Muscle layer of duodenum (tissue), 2 donors: ENCODE data around the gene TNPO1.
"Not testable (repeated sequence)": the region's sequence is repeated elsewhere in the genome, so short reads cannot be mapped to it uniquely, and the experiment has no call there.

Experiments
- H3K27ac ChIP-seq: one replicate; pipeline ENCODE4 v1.7.0; 2013; ENCODE audit warnings: mild to moderate bottlenecking, low read length
- H3K27me3 ChIP-seq: one replicate; pipeline ENCODE4 v1.7.0; 2013; ENCODE audit warnings: low read depth, mild to moderate bottlenecking, control low read depth, low read length
- H3K36me3 ChIP-seq, 2 donors: one replicate each; pipeline ENCODE4 v1.7.0; 2013; ENCODE audit warnings: low read length in 2 of 2, control low read depth in 1 of 2, mild to moderate bottlenecking in 1 of 2; ENCODE audit not compliant: insufficient read depth in 2 of 2, control insufficient read depth in 1 of 2
- H3K4me1 ChIP-seq, 2 donors: one replicate each; pipeline ENCODE4 v1.7.0; 2013; ENCODE audit warnings: low read length in 2 of 2, mild to moderate bottlenecking in 2 of 2, control low read depth in 1 of 2, moderate library complexity in 1 of 2; ENCODE audit not compliant: insufficient read depth in 2 of 2, control insufficient read depth in 1 of 2
- H3K4me3 ChIP-seq, 2 donors: one replicate each; pipeline ENCODE4 v1.7.0; 2013; ENCODE audit warnings: low read length in 2 of 2, low read depth in 1 of 2, mild to moderate bottlenecking in 1 of 2
- H3K9me3 ChIP-seq, 2 donors: one replicate each; pipeline ENCODE4 v1.7.0; 2013; ENCODE audit warnings: low read length in 2 of 2, control low read depth in 1 of 2, mild to moderate bottlenecking in 1 of 2; ENCODE audit not compliant: control insufficient read depth in 1 of 2
- donor health status: healthy.

The TNPO1 gene

GRCh38 chr5:72889324-72889723, 72.9 kb downstream of the TNPO1 start:
- no peak overlapping the region for H3K4me3 ChIP-seq
- no peaks in the 10 kb centered on the region for H3K4me1 ChIP-seq
- no peaks in the 10 kb centered on the region for H3K27me3 ChIP-seq
- H3K27ac ChIP-seq = no peak overlapping the region
- peaks cover 77 to 82% of the 10 kb centered on the region in 2 donors for H3K36me3 ChIP-seq
- H3K9me3 ChIP-seq = no peaks in the 10 kb centered on the region

DNA sequence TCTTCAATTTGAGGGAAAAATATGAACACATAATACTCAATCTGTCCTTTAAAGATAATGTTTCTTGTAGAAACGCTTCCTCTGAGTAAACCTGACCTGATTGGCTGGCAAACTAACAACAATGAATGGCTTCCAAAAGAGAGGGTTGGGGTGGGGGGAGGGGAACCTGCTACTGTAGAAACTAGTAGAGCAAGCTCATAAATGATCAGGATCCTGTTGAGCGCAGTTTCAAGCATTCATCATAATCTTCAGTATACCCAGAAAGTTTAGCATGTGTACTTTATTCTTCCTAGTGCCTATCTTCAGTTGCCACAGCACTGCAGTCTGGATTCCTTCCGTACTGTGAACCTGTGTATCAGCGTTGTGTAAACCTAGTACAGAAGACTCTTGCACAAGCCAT, 76.4 kb downstream of the TNPO1 start:
- no peak overlapping the region for H3K4me3 ChIP-seq
- no peaks in the 10 kb centered on the region for H3K27me3 ChIP-seq
- no peak overlapping the region for H3K27ac ChIP-seq
- no peaks in the 10 kb centered on the region for H3K4me1 ChIP-seq
- no peaks in the 10 kb centered on the region for H3K9me3 ChIP-seq
- H3K36me3 ChIP-seq = peaks cover 60 to 70% of the 10 kb centered on the region in 2 donors

DNA sequence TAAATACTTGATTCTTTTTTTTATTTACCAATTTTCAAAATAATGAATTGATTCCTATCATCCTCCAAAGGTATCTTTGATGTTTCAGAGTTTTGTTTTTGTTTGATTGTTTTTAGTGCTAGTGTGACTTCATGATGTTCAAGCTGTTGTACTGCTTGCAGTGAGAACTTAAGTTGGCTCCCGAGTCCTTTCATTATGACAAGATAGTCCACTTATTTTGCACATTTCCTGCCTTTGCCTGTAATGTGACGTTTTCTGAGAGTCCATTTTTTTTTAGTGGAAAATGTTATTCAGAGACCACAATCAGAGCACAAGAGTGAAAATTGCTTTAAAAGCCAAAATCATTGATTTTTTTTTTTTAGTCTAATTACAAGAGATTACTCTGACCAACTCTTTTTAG, 79.3 kb downstream of the TNPO1 start:
- H3K27ac ChIP-seq = no peak overlapping the region
- no peaks in the 10 kb centered on the region for H3K9me3 ChIP-seq
- H3K27me3 ChIP-seq = no peaks in the 10 kb centered on the region
- H3K4me3 ChIP-seq = no peak overlapping the region
- H3K36me3 ChIP-seq = peaks cover 44 to 53% of the 10 kb centered on the region in 2 donors
- H3K4me1 ChIP-seq = no peaks in the 10 kb centered on the region

GRCh38 chr5:72906806-72907205, 90.3 kb downstream of the TNPO1 start:
- peaks cover 50 to 61% of the 10 kb centered on the region in 2 donors for H3K36me3 ChIP-seq
- H3K9me3 ChIP-seq = no peaks in the 10 kb centered on the region
- H3K4me3 ChIP-seq = no peak overlapping the region
- no peaks in the 10 kb centered on the region for H3K27me3 ChIP-seq
- H3K27ac ChIP-seq = no peak overlapping the region
- H3K4me1 ChIP-seq = no peaks in the 10 kb centered on the region

GRCh38 chr5:72908664-72909063, 92.2 kb downstream of the TNPO1 start:
- no peaks in the 10 kb centered on the region for H3K4me1 ChIP-seq
- H3K27ac ChIP-seq = no peak overlapping the region
- H3K27me3 ChIP-seq = no peaks in the 10 kb centered on the region
- no peaks in the 10 kb centered on the region for H3K9me3 ChIP-seq
- H3K4me3 ChIP-seq = no peak overlapping the region
- H3K36me3 ChIP-seq = peaks cover 40 to 49% of the 10 kb centered on the region in 2 donors

- no peaks in the 10 kb centered on the region for H3K36me3 ChIP-seq
- no peaks in the 10 kb centered on the region for H3K27me3 ChIP-seq
- H3K4me1 ChIP-seq = no peaks in the 10 kb centered on the region
- no peak overlapping the region for H3K27ac ChIP-seq
- no peak overlapping the region for H3K4me3 ChIP-seq
- H3K9me3 ChIP-seq = no peaks in the 10 kb centered on the region
Measured at GRCh38 chr5:72917371-72917776, 100.9 kb downstream of the TNPO1 start.

- no peaks in the 10 kb centered on the region for H3K4me1 ChIP-seq
- H3K9me3 ChIP-seq = no peaks in the 10 kb centered on the region
- H3K4me3 ChIP-seq = no peak overlapping the region
- no peaks in the 10 kb centered on the region for H3K27me3 ChIP-seq
- H3K27ac ChIP-seq = no peak overlapping the region
- H3K36me3 ChIP-seq = no peaks in the 10 kb centered on the region
Measured at GRCh38 chr5:72920690-72921502, 104.4 kb downstream of the TNPO1 start.

- Histone ChIP-seq H3K36me3 (no peaks in the 10 kb centered on the region), H3K27me3 (no peaks in the 10 kb centered on the region), H3K9me3 (no peaks in the 10 kb centered on the region), H3K4me1 (no peaks in the 10 kb centered on the region), H3K27ac (no peak overlapping the region), H3K4me3 (no peak overlapping the region)
Measured at GRCh38 chr5:72921886-72922285, 105.4 kb downstream of the TNPO1 start.

DNA sequence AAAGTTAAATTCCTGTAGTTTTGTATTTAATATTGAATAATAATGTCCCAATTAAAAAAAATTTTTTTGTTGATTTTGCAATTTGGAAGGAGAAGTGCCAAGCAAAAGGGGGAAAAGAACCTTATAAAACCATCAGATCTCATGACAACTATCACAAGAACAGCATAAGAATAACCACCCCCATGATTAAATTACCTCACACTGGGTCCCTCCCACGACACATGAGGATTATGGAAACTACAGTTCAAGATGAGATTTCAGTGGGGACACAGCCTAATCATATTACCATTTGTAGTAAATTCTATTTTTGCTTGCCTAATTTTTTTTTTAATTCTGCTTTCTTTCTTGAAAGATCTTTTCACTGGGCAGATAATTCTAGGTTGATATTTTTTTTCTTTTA, 106.0 kb downstream of the TNPO1 start:
- Histone ChIP-seq H3K36me3 (no peaks in the 10 kb centered on the region), H3K4me1 (no peaks in the 10 kb centered on the region), H3K27me3 (no peaks in the 10 kb centered on the region), H3K9me3 (no peaks in the 10 kb centered on the region), H3K4me3 (no peak overlapping the region), H3K27ac (no peak overlapping the region)

- Histone ChIP-seq H3K27me3 (no peaks in the 10 kb centered on the region), H3K27ac (no peak overlapping the region), H3K9me3 (no peaks in the 10 kb centered on the region), H3K36me3 (no peaks in the 10 kb centered on the region), H3K4me1 (no peaks in the 10 kb centered on the region), H3K4me3 (no peak overlapping the region)
Measured at GRCh38 chr5:72925336-72926010, 109.0 kb downstream of the TNPO1 start.

DNA sequence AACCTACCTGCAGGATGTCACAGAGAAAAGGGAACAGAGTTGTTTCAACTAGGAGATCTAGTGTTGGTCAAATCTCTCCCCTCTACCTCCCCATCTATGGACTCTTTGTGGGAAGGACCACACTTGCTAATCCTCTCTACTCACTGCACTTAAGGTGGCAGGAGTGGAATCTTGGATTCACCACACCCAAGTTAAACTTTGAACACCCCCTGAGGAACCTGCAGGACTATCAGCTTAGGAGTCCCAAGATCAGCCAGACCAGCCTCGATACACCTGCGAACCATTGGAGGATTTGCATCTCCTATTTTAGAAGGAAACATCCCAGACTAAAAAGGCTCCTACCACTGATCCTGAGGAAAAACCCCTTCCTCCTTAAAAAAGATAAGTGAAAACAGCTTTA, 116.2 kb downstream of the TNPO1 start:
- H3K27me3 ChIP-seq, H3K36me3 ChIP-seq, H3K4me1 ChIP-seq, H3K9me3 ChIP-seq, H3K27ac ChIP-seq, H3K4me3 ChIP-seq: not testable (repeated sequence)
